D721Med (cell line): ENCODE measurements around the gene MICAL2.

Experiments
- DNase-seq: peaks from one replicate; pipeline ENCODE4 v3.0.0; 2011; ENCODE audit warnings: low spot score; ENCODE audit not compliant: insufficient read length
- FAIRE-seq: peaks from 2 replicates; lab custom pipeline; 2011; peaks lifted over from hg19 to GRCh38; lab: Jason Lieb, UNC
- TF ChIP-seq, protein P1 (sequence below): IDR thresholded peaks from 2 replicates; pipeline ENCODE4 v1.5.1; 2012; ENCODE audit warnings: mild to moderate bottlenecking, control low read depth; ENCODE audit not compliant: insufficient read depth; ENCODE audit errors: missing control alignments

Gene MICAL2

DNA sequence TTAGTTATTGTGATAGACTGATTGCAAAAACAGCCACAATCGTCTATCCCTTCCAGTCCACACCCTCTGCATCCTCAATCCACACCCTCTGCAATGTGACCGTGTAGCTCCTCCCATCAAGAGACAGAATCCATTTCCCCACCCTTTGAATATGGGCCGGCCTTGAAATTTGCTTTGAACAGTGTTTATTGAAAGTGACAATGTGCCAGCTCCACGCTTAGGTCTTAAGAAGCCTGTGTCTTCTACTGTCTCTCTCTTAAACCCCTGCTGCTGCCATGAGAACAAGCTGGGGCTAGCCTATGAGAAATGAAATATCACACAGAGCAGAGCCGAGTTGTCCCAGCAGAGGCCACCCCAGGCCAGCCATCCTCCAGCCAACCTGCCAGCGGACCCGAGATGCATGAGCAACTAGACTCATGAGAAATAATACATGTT, 22.3 kb upstream of the MICAL2 start:
- FAIRE-seq: no peak
- TF ChIP-seq, protein P1, sequence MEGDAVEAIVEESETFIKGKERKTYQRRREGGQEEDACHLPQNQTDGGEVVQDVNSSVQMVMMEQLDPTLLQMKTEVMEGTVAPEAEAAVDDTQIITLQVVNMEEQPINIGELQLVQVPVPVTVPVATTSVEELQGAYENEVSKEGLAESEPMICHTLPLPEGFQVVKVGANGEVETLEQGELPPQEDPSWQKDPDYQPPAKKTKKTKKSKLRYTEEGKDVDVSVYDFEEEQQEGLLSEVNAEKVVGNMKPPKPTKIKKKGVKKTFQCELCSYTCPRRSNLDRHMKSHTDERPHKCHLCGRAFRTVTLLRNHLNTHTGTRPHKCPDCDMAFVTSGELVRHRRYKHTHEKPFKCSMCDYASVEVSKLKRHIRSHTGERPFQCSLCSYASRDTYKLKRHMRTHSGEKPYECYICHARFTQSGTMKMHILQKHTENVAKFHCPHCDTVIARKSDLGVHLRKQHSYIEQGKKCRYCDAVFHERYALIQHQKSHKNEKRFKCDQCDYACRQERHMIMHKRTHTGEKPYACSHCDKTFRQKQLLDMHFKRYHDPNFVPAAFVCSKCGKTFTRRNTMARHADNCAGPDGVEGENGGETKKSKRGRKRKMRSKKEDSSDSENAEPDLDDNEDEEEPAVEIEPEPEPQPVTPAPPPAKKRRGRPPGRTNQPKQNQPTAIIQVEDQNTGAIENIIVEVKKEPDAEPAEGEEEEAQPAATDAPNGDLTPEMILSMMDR: peak; percentile 2
- no peak for DNase-seq

- TF ChIP-seq, protein P1: no peak
- FAIRE-seq (no peak), DNase-seq (no peak)
Measured at GRCh38 chr11:12088531-12088930, 21.9 kb upstream of the MICAL2 start.

- FAIRE-seq (no peak), DNase-seq (no peak)
- TF ChIP-seq, protein P1: no peak
Measured at GRCh38 chr11:12089041-12089440, 21.3 kb upstream of the MICAL2 start.

- DNase-seq: no peak
- TF ChIP-seq, protein P1: no peak
- FAIRE-seq: no peak
Measured at GRCh38 chr11:12089473-12089872, 20.9 kb upstream of the MICAL2 start.

DNA sequence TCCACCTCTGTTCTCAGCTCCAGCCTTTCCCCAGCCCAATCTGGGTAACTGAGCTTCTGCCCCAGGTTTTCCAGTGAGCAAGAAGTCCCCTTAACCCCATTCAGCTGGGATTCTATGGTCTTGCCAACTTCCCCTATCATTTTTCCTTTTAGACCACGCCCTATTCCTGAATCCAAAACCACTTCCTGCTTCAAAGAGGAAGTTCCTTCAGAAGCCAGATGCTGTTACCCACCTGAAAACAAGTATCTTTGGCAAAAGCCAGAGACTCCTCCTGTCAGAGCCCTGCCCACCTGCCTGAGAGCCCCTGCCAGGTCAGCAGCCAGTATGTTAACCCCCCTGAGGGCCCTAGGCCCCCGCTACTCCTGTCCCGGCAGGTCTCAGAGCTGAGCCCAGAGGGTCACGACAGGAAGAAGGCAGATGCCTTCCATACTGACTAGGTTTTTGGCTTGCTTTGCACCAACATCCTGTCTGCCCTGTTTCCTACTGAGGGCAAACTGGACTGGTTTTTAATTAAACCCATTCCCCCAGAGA, 20.3 kb upstream of the MICAL2 start:
- DNase-seq: no peak
- TF ChIP-seq, protein P1: no peak
- FAIRE-seq: no peak

DNA sequence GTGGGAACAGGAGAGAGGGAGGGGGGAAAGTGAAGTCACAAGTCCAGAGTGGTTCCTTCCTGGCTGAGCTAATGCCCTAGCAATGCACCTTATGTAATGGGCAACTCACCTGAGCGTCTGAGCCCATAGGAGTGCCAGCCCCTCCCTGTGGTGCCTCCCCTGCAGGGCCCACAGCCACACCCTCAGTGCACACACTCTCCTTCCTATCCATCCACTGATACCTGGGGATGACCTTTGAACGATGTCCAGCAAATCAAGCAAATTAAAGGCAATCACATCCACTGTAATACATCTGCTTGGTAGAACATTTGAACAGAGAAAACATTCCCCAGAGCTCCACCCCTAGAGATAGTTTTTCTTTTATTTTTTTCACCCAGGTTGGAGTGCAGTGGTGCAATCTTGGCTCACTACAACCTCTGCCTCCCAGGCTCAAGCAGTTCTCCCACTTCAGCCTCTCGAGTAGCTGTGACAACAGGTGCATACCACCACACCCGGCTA, 19.6 kb upstream of the MICAL2 start:
- no peak for FAIRE-seq
- DNase-seq: no peak
- TF ChIP-seq, protein P1: no peak

GRCh38 chr11:12091956-12092558, 18.3 kb upstream of the MICAL2 start:
- no peak for FAIRE-seq
- TF ChIP-seq, protein P1: no peak
- no peak for DNase-seq
